Activated naive CD4-positive, alpha-beta T cell treated with anti-CD3 and anti-CD28 coated beads for 36 hours (primary cell): Measurements from ENCODE around the gene TAF8. TPM values are rescaled to one million over a fixed set of nuclear protein-coding genes. Genes with fewer than 3 reads are reported as not detected.
A peak's percentile ranks its signal among the peaks of the same experiment; 100 is the strongest.

Experiments used
- CTCF ChIA-PET: fragments of 350-600 bp; sonication (Branson Sonifier 250); formaldehyde crosslinking; loops from one replicate; lab custom pipeline; 2021; ENCODE audit warnings: antibody characterized with exemption; lab: Charles Lee
- DNase-seq: peaks from one replicate; pipeline ENCODE4 v3.0.0-alpha.2; 2020
- H3K27ac Mint-ChIP-seq: one replicate; pipeline ENCODE4 v1.8.0; 2021; ENCODE audit warnings: mild to moderate bottlenecking, mixed read lengths
- H3K27me3 Mint-ChIP-seq: one replicate; pipeline ENCODE4 v1.8.0; 2021; ENCODE audit warnings: low read depth, mixed read lengths
- H3K36me3 Mint-ChIP-seq: one replicate; pipeline ENCODE4 v1.8.0; 2021; ENCODE audit warnings: low read depth, mixed read lengths
- H3K4me1 Mint-ChIP-seq: one replicate; pipeline ENCODE4 v1.8.0; 2021; ENCODE audit warnings: low read depth, mixed read lengths
- H3K4me3 Mint-ChIP-seq: one replicate; pipeline ENCODE4 v1.8.0; 2021; ENCODE audit warnings: mild to moderate bottlenecking, moderate library complexity, mixed read lengths
- H3K9me3 Mint-ChIP-seq: one replicate; pipeline ENCODE4 v1.8.0; 2021; ENCODE audit warnings: mixed read lengths
- intact Hi-C: fragments of 100-400 bp; cut with micrococcal nuclease; formaldehyde crosslinking; loops from one replicate; pipeline ENCODE4 v1.15.1; 2023
- total RNA-seq, 2 experiments: library from RNA; stranded (reverse); gene quantifications; one replicate each; pipeline ENCODE4 v1.2.3, GENCODE V29; 2021

TAF8 gene
- total RNA-seq, 2 experiments from 2014 or later = 67.3 to 68.5 TPM

DNA sequence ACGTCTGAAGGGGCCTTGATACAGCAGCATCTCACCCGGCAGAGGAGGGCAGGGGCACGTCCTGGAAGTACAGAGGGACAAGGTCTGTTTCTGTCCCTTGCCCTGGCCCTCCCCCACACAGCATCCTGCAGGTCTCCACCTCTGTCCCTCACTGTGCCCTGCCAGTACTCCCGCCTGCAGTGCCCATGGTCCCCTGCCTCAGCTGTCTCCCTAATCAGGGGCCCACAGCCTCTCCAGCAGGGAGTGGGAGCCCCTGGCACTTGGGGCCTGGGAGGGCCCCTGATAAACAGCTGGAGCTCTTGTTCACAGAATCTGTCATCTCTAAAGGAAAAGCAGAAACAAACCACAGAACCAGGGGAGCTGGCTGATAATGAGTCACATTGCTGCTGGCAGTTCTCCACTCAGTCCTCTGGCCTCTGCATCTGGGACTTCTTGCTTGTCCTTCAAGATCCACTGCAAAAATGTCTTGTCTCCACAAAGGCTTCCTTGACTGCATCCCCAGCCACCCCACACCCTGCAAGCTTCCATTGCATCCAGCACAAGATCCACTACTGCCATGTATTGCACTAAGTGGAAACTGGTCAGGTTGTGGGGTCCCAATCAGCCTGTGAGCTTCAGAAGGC lies 33.2 kb upstream of the TAF8 start:
- Mint-ChIP-seq H3K9me3 (peaks cover 6% of the 10 kb centered on the region), H3K4me1 (peaks cover 77% of the 10 kb centered on the region), H3K4me3 (peak overlapping the region; percentile 61), H3K27me3 (no peaks in the 10 kb centered on the region), H3K27ac (peak overlapping the region; percentile 96), H3K36me3 (peaks cover 33% of the 10 kb centered on the region)
- peak; percentile 81 for DNase-seq
- CTCF ChIA-PET = interaction anchor here (0.6 to 1.8 kb wide), 3 partner anchors 23 to 231 kb away, joined by 3 to 6 read pairs (median 5); no protein-coding TSS in a partner anchor
- intact Hi-C loops = no loop called here

DNA sequence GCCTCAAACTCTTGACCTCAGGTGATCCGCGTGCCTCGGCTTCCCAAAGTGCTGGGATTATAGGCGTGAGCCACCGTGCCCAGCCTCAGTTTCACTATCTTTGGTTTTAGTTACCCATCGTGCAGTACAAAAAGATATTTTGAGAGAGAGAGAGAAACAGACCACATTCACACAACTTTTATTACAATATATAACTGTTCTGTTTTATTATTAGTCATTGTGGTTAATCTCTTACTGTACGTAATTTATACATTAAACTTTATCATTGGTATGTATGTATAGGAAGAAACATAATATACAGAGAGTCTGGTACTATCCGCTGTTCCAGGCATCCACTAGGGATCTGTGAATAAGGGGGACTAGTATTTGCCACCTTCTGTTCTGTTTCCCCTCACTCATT lies 29.4 kb upstream of the TAF8 start:
- H3K36me3 Mint-ChIP-seq = peaks cover 40% of the 10 kb centered on the region
- CTCF ChIA-PET = interaction anchor here (0.7 to 1.5 kb wide), 5 partner anchors 10 to 100 kb away, joined by 3 to 4 read pairs (median 3); partner anchors contain the start of genes BYSL and MED20
- H3K4me3 Mint-ChIP-seq = peak overlapping the region; percentile 63
- H3K9me3 Mint-ChIP-seq = peaks cover 2% of the 10 kb centered on the region
- DNase-seq = no peak
- intact Hi-C loops = no loop called here
- H3K4me1 Mint-ChIP-seq = peaks cover 88% of the 10 kb centered on the region
- peak overlapping the region; percentile 99 for H3K27ac Mint-ChIP-seq
- no peaks in the 10 kb centered on the region for H3K27me3 Mint-ChIP-seq

DNA sequence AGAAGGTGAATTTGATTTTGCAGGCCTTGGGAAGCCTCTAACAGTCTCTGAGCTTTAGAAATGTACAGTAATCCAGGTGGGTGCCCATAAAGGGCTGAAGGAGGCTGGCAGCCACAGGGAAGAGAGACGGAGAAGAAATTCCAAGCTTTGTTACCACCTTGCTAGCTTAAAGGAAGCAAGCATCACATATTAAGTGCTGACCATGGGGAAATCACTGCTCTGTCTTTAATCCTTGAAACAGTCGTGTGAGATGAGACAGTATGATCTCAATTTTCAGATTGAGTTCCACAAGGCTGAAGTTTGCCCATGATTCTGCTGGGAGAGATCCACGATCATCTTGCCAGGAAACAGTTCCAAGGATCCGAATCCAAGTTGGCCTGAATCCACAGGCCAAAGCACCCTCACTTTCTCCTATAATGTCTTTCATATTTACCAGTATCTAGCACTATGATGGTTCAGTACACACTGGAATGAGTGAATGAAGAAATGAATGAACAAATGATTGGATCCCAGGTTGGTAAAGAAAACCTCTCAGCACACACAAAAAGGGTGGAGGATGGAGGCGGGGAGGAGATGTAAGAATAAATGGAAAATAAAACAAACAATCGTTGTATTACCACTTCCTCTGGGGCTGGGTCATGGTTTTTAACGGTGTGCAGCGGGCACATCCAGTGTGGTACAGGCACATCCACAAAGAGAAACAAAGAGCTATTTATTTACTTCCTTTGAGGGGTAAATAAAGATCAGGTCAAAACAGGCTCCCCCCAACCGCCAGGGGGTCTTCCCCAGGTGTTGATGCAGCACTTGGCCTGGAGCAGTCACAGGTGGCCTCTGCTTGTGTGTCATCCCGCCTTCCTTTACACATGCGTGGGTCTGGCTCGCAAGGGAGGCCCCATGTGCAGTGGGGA lies 28.2 kb upstream of the TAF8 start:
- CTCF ChIA-PET = interaction anchor here (0.6 to 1.6 kb wide), 6 partner anchors 9 to 101 kb away, joined by 3 to 4 read pairs (median 4); partner anchors contain the start of genes BYSL and MED20
- peak overlapping the region; percentile 99 for H3K27ac Mint-ChIP-seq
- peaks cover 89% of the 10 kb centered on the region for H3K4me1 Mint-ChIP-seq
- peaks cover 44% of the 10 kb centered on the region for H3K36me3 Mint-ChIP-seq
- intact Hi-C loops = loop anchor here (1.0 kb wide), 6 partner anchors 9 to 101 kb away; partner anchors contain the start of genes BYSL and MED20
- DNase-seq = peak; percentile 91
- peaks cover 2% of the 10 kb centered on the region for H3K9me3 Mint-ChIP-seq
- peak overlapping the region; percentile 63 for H3K4me3 Mint-ChIP-seq
- no peaks in the 10 kb centered on the region for H3K27me3 Mint-ChIP-seq

DNA sequence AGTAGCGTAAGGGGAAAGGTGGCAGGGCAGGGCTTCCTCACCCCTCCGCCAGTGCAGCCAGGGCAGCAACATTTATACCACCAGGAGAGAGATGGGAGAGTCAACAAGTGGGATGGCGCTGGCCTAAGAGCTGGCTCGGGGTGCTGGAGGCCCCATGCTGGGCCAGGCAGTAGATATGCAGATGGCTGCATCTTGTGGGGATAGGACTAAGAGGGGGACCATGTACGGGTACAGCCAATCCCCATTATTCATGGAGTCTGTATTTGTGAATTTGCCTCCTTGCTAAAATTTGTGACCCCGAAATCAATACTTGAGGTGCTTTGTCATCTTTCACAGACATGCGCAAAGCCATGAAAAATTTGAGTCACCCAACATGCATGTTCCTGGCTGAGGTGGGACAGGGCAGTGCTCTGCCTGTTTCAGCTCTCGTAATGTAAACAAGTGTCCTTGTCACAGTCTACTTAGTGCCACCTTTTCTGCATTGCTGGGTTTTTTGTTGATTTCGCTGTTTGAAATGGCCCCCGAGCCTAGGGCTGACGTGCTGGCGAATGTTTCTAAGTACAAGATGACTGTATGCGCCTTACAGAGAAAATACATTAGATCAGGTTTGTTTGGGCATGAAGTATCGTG lies 27.5 kb upstream of the TAF8 start:
- intact Hi-C loops = loop anchor here (1.0 kb wide), 6 partner anchors 8 to 102 kb away; partner anchors contain the start of genes BYSL and MED20
- H3K36me3 Mint-ChIP-seq = peaks cover 47% of the 10 kb centered on the region
- H3K4me1 Mint-ChIP-seq = peaks cover 88% of the 10 kb centered on the region
- peaks cover 2% of the 10 kb centered on the region for H3K9me3 Mint-ChIP-seq
- H3K27ac Mint-ChIP-seq = peak overlapping the region; percentile 99
- H3K27me3 Mint-ChIP-seq = no peaks in the 10 kb centered on the region
- H3K4me3 Mint-ChIP-seq = peak overlapping the region; percentile 63
- DNase-seq = peak; percentile 53
- CTCF ChIA-PET = interaction anchor here (1.2 to 1.6 kb wide), 2 partner anchors 11 to 102 kb away, joined by 4 read pairs; partner anchors contain the start of genes BYSL and MED20

DNA sequence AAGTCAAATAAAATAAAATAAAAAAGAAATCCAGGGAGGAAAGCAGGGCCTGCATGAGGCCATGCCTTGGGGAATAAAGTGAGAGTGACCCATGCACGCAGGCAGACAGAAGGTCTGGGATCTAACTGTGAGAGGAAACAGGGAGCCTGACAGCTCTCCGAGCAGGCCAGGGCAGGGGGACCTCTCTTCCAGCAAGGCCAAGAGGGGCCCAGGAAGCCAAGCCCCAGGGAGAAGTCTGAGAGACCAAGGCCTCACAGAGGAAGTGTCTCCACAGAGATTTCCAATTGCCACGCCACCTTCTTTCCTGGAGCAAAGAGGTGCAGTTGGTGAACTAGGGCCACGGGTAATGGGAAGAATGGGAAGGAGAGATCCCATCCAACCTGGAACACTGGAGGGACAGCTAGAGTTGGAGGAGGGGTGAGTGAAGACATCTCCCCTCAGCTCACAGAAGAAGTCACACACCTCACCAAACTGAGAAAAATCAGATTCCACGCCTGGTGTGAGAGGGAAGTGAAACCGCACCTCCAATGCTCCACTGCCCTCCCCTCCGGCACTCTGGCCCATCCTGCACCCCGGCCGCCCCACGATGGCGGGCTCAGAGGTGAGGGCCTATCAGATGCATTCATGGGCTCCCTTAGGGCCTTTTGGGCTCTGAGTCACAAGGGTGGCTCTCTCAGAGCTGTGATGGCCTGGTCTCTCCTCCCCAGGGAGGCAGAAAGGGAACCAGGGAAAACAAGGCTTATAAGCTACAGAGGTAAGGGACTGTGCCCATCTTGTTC lies 25.1 kb upstream of the TAF8 start:
- no peak for DNase-seq
- Mint-ChIP-seq H3K27ac (peak overlapping the region; percentile 99), H3K27me3 (no peaks in the 10 kb centered on the region), H3K4me1 (peaks cover 94% of the 10 kb centered on the region), H3K9me3 (peaks cover 2% of the 10 kb centered on the region), H3K36me3 (peaks cover 55% of the 10 kb centered on the region), H3K4me3 (no peak overlapping the region)
- CTCF ChIA-PET = interaction anchor here (1.2 to 3.9 kb wide), 3 partner anchors 15 to 19 kb away, joined by 3 to 16 read pairs (median 3); no protein-coding TSS in a partner anchor
- intact Hi-C loops = no loop called here

DNA sequence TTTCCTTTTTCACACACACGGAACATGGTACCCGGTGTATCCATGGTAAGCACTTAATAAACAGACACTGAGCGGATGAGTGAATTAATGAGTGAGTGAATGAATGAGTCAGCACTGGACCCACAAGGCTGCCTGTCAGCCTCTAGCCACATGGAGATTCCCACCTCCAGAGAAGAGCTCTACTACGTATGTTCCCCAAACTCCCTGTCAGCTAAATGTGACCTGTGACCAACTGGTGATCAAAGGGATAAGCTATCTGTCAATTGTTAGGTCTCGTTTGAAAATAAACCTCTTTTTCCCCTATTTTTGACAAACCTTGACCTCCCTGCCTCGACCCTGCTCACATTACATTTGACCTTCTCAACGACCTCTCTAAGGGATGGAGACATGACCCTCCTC lies 24.5 kb upstream of the TAF8 start:
- CTCF ChIA-PET = interaction anchor here (1.1 to 3.9 kb wide), 3 partner anchors 15 to 105 kb away, joined by 3 to 16 read pairs (median 3); partner anchors contain the start of gene MED20
- no peak for DNase-seq
- H3K36me3 Mint-ChIP-seq = peaks cover 55% of the 10 kb centered on the region

DNA sequence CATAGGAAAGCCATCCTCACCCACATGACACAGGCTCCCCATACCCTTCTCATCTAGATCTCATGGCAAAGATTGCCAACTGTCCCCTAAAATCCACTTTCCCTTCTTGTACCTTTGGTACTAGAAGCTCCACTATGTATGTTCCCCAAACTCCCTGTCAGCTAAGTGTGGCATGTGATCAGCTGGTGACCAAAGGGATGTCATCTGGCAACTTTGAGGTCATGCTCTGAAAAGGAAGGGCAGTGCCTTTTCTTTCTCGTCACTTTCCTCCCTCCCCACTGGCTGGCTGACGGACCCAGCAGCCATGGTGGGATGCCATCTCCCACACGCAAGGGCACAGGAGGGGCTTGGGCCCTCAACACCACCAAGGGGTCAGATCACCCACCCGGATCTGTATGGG lies 23.8 kb upstream of the TAF8 start:
- H3K4me1 Mint-ChIP-seq = peaks cover 94% of the 10 kb centered on the region
- H3K4me3 Mint-ChIP-seq = peak overlapping the region; percentile 11
- peak; percentile 53 for DNase-seq
- peaks cover 52% of the 10 kb centered on the region for H3K36me3 Mint-ChIP-seq
- no peaks in the 10 kb centered on the region for H3K9me3 Mint-ChIP-seq
- peak overlapping the region; percentile 99 for H3K27ac Mint-ChIP-seq
- no peaks in the 10 kb centered on the region for H3K27me3 Mint-ChIP-seq
- intact Hi-C loops = no loop called here
- CTCF ChIA-PET = interaction anchor here (0.7 to 3.9 kb wide), 3 partner anchors 14 to 106 kb away, joined by 3 to 16 read pairs (median 4); partner anchors contain the start of gene MED20

More for the DNA sequence above, 24.5 kb upstream of the TAF8 start:
- intact Hi-C loops = no loop called here
- Mint-ChIP-seq H3K9me3 (peaks cover 1% of the 10 kb centered on the region), H3K4me3 (no peak overlapping the region), H3K27ac (peak overlapping the region; percentile 99), H3K27me3 (no peaks in the 10 kb centered on the region), H3K4me1 (peaks cover 94% of the 10 kb centered on the region)

DNA sequence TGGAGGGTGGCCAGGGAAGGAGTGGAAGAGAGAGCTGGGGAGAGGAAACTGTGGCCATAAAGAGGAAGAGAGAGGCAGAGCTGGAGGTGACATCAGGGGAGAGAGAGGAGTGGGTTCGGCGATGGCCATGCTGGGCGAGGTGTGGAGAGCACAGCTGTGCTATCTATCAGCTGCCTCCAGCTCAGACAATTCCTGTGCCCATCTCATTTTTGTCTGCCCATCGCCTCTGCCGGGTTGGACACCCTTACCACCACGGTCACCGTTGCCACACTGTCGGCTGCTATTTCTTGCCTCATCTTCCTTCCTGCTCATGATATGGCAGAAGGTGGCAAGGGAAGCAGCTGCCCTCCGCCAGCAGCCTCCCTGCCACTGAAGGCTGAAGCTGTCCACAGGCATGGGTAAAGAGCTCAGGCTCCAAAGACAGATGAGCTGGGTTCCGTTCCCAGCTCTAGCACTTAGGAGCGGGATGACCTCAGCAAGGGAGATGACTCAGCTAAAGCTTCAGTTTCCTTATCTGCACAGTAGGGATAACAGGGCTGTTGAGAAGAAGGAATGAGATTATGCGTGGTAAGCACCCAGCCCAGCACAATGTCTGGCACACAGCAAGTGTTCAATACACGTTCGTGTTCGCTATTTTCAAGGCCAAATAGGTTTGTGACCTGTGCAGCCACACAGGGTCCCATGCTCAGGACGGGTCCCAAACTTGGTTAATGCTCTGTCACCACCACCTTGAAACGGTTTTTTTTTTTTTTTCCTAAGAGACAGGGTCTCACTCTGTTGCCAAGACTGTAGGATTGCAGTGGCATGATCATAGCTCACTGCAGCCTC lies 21.9 kb upstream of the TAF8 start:
- peak overlapping the region; percentile 68 for H3K4me3 Mint-ChIP-seq
- H3K4me1 Mint-ChIP-seq = peaks cover 94% of the 10 kb centered on the region
- H3K27ac Mint-ChIP-seq = peak overlapping the region; percentile 99
- peak; percentile 70 for DNase-seq
- no peaks in the 10 kb centered on the region for H3K27me3 Mint-ChIP-seq
- intact Hi-C loops = no loop called here
- CTCF ChIA-PET = interaction anchor here (0.7 to 3.9 kb wide), 8 partner anchors 12 to 108 kb away, joined by 3 to 17 read pairs (median 4); partner anchors contain the start of gene MED20
- H3K9me3 Mint-ChIP-seq = no peaks in the 10 kb centered on the region
- H3K36me3 Mint-ChIP-seq = peaks cover 49% of the 10 kb centered on the region

DNA sequence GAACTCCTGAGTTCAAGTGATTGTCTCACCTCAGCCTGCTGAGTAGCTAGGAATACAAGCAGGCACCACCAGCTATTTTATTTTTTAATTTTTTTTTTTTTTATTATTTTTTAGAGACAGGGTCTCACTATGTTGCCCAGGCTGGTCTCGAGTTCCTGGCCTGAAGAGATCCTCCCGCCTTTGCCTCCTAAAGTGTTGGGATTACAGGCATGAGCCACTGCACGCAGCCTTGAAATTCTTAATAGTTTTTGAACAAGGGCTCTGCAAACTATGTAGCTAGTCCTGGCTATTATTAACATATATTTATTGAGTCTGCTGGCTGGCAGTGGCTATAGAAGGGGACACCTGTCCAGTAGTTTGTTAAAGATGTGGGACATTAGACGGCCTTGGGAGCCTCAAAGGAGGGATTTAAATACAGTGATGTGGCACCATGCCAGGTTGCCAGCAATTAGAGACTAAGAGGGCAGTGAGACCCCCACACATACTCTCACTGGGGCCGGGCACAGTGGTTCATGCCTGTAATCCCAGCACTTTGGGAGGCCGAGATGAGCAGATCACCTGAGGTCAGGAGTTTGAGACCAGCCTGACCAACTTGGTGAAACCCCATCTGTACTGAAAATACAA lies 21.1 kb upstream of the TAF8 start:
- Mint-ChIP-seq H3K4me1 (peaks cover 90% of the 10 kb centered on the region), H3K4me3 (peak overlapping the region; percentile 68), H3K27me3 (no peaks in the 10 kb centered on the region), H3K36me3 (peaks cover 48% of the 10 kb centered on the region), H3K27ac (peak overlapping the region; percentile 99), H3K9me3 (no peaks in the 10 kb centered on the region)
- no peak for DNase-seq
- intact Hi-C loops = no loop called here
- CTCF ChIA-PET = interaction anchor here (0.7 to 3.9 kb wide), 9 partner anchors 11 to 108 kb away, joined by 3 to 17 read pairs (median 4); partner anchors contain the start of gene MED20

DNA sequence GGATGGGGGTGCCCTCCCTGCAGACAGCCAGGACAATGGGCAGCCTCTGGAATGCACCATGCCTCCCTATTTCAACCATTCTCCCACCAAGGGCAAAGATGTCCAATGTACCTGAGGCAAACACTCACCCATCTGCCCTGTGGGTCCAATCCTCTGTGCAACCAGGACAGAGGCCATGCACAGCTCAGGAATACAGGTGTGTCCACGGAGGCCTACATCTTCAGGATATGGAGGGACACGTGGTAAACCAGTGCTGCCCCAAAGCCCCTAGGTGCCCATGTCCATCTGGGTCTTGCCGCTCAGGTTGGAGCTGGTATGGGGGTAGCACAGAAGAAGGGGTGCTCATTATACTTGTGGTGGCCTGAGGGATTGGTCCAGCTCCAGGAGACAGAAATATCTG lies 20.4 kb upstream of the TAF8 start:
- Mint-ChIP-seq H3K27ac (peak overlapping the region; percentile 99), H3K4me1 (peaks cover 88% of the 10 kb centered on the region), H3K36me3 (peaks cover 45% of the 10 kb centered on the region), H3K9me3 (no peaks in the 10 kb centered on the region), H3K4me3 (peak overlapping the region; percentile 69), H3K27me3 (no peaks in the 10 kb centered on the region)
- CTCF ChIA-PET = interaction anchor here (0.7 to 3.6 kb wide), 5 partner anchors 10 to 109 kb away, joined by 3 to 17 read pairs (median 4); partner anchors contain the start of genes BYSL and MED20
- no peak for DNase-seq
- intact Hi-C loops = no loop called here
